GM12864 (cell line): ENCODE data around the gene ARRB2.

Experiments used
- DNase-seq: peaks from one replicate; pipeline ENCODE4 v3.0.0-alpha.2; 2011; ENCODE audit warnings: low read depth
- H3K4me3 ChIP-seq: 2 replicates; pipeline ENCODE4 v1.5.1; 2011; ENCODE audit warnings: mild to moderate bottlenecking, low read depth, low read length, control low read depth
- TF ChIP-seq, protein P1 (sequence below): IDR thresholded peaks from 2 replicates; pipeline ENCODE4 v1.5.1; 2011; ENCODE audit warnings: low read depth, mild to moderate bottlenecking, moderate library complexity, low read length, control low read depth, inconsistent platforms; ENCODE audit errors: missing control alignments

Gene ARRB2

DNA sequence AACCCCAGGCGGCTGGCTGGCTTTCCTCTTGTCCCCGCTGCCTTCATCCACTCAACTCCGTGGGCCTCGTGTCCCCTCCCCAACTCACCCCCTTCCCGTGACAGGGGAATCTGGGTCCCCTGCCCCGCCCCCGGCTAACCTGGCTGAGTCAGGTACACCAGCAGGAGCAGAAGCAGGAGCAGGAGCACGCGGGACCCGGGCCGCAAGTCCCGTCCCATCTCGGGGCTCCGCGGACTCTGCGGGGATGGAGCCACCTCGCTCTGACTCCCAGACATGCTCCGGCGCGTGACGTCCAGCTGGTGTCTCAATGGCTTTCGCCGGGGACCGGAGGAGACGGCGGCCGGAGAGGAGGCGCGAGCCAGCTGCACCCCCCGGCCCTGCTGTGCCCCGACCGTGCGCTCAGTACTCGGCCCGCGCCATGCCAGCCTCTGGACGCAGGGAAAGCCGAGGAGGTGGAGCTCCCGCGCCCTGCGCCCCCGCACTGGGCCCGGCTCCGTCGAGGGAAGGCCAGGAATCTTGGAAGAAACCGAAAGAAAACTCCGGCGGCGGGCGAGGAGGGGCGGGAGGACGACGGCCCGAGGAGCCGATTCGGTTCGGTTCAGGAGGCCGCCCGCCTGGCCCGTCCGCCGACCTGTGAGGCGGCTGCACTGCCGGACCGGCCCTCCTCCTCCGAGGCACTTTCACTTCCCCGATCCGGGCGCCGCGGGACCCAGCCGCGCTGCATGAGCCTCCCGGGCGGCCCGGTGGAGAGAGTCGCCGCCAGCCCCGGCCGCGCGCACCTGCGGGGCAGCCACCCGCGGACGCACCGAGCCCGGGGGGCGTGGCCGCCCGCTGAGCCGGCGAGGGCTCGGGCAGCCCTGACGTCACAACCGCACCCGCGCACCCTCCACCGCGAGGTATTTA is 28.9 kb downstream of the ARRB2 start, which contains the start of the genes CXCL16 and ZMYND15:
Gene CXCL16 (minus strand): TSS at position 807 of the 903 bp plus-strand sequence. CDS start 589 bp downstream, at position 218.
Gene ZMYND15 (plus strand): TSS at position 712 of the 903 bp plus-strand sequence. CDS start 716 bp downstream, outside the sequence.
- no peak for DNase-seq
- TF ChIP-seq, protein P1, sequence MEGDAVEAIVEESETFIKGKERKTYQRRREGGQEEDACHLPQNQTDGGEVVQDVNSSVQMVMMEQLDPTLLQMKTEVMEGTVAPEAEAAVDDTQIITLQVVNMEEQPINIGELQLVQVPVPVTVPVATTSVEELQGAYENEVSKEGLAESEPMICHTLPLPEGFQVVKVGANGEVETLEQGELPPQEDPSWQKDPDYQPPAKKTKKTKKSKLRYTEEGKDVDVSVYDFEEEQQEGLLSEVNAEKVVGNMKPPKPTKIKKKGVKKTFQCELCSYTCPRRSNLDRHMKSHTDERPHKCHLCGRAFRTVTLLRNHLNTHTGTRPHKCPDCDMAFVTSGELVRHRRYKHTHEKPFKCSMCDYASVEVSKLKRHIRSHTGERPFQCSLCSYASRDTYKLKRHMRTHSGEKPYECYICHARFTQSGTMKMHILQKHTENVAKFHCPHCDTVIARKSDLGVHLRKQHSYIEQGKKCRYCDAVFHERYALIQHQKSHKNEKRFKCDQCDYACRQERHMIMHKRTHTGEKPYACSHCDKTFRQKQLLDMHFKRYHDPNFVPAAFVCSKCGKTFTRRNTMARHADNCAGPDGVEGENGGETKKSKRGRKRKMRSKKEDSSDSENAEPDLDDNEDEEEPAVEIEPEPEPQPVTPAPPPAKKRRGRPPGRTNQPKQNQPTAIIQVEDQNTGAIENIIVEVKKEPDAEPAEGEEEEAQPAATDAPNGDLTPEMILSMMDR = no peak
- peak within 1 kb of the TSS; percentile 69 for H3K4me3 ChIP-seq

DNA sequence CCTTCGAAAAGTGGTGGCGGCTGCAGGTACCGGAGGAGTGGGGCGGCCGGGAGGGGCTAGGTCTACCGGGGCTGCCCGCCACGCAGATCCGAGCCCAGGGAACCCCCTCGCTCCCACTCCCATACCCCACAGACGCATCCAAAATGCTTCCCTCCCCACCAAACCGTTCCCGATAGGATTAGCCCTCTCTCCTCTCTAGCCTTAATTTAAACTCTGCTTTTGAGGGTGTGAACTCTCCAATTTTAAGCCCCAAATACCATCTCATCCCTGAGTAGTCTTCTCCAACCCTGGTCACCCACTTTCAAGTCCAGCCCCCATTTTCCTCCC is 29.6 kb downstream of the ARRB2 start:
- TF ChIP-seq, protein P1 = no peak
- H3K4me3 ChIP-seq = peak overlapping the region; percentile 69
- DNase-seq = no peak

DNA sequence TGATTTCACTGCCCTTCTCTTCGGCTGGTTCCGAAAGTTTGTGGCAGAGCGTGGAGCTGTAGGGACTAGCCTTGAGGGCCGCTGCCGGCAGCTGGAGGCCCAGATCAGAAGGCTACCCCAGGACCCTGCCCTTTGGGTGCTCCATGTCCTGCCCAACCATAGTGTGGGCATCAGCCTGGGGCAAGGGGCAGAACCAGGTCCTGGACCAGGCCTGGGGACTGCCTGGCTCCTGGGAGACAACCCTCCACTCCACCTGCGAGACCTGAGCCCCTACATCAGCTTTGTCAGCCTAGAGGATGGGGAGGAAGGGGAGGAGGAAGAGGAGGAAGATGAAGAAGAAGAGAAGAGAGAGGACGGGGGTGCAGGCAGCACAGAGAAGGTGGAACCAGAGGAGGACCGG is 30.2 kb downstream of the ARRB2 start:
- TF ChIP-seq, protein P1 = no peak
- no peak for DNase-seq
- no peak overlapping the region for H3K4me3 ChIP-seq

DNA sequence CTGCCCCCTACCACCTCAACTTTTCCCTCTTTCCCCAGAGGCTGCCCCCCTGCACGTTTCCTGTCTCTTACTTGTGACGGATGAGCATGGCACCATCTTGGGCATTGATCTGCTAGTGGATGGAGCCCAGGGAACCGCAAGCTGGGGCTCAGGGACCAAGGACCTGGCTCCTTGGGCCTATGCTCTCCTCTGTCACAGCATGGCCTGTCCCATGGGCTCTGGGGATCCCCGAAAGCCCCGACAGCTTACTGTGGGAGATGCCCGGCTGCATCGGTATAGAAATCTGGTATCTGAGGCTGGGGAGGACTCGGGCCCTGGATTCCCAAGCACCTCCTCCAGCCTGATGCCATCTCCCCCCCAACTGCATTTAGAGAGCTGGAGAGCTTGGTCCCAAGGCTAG is 31.1 kb downstream of the ARRB2 start:
- H3K4me3 ChIP-seq = no peak overlapping the region
- no peak for DNase-seq
- TF ChIP-seq, protein P1 = no peak

DNA sequence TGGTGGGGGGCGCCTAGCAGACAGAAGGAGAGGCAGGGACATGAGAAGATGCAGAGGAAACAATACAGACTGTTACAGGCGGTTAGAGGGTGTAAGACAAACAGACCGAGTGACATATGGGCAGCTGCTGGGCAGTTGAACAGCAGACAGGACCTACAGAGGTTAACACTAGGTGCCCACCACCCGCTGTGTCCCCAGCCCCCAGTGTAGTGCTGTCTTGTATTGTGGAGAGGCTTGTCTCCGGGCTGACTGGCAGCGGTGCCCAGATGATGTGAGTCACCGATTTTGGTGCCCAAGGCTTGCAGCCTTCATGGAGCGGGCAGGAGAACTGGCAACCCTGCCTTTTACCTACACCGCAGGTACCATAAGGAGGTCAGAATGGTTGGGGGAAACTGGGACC is 31.7 kb downstream of the ARRB2 start:
- no peak overlapping the region for H3K4me3 ChIP-seq
- no peak for DNase-seq
- TF ChIP-seq, protein P1 = no peak

DNA sequence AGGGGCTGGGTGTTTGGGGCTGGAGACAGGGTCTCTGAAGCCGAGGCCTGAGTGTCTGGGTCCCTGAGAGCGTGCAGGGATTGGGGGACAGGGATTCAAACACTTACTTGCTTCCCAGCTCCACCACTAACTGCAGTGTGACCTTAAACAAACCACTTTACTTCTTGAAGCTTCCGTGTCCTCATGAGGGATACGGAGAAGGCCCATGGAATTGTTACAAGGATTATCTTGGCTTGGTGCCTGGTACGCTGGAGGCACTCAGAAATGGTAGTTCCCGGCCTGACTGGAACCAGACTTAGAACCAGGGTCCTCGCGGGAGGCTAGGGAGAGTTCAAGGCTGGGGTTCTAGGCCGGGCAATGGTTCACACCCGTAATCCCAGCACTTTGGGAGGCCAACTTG is 32.2 kb downstream of the ARRB2 start:
- TF ChIP-seq, protein P1 = no peak
- DNase-seq = no peak
- no peak overlapping the region for H3K4me3 ChIP-seq
